A673 (cell line): ENCODE measurements around the gene RYR1.

ENCODE experiments used
- EZH2 ChIP-seq: fragments of 200-600 bp; sonication (generic); IDR thresholded peaks from 2 replicates; pipeline ENCODE4 v1.6.1; 2017; ENCODE audit warnings: borderline replicate concordance, low read depth, mild to moderate bottlenecking, mixed read lengths, antibody characterized with exemption, low read length; ENCODE audit not compliant: poor library complexity, severe bottlenecking
- TF ChIP-seq, protein P1 (sequence below): fragments of 300-800, 200-600 bp; sonication (generic); conservative IDR thresholded peaks from 2 replicates; pipeline ENCODE4 v1.5.1; 2017; ENCODE audit warnings: low read depth, mild to moderate bottlenecking, antibody characterized with exemption, low read length, moderate library complexity, mixed read lengths

DNA sequence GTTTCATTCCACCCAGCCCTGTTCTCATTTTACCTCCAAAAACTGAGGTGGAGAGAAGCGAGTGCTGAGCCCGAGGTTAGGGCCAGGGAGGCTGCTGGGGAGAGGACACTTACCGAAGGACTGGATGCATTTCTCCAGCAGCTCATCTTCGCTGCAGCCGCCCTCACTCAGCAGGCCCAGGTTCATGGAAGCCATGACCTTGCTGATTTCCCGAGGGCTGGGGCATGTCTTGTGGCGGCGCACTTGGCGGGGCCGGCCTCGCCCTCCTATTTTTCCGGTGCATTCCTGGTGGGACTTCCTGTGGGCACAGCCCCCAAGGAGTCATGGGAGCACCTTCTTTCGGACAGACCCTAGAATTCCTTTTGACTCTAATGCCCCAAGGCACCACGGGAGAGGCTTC is 11.6 kb upstream of the RYR1 start:
- TF ChIP-seq, protein P1, sequence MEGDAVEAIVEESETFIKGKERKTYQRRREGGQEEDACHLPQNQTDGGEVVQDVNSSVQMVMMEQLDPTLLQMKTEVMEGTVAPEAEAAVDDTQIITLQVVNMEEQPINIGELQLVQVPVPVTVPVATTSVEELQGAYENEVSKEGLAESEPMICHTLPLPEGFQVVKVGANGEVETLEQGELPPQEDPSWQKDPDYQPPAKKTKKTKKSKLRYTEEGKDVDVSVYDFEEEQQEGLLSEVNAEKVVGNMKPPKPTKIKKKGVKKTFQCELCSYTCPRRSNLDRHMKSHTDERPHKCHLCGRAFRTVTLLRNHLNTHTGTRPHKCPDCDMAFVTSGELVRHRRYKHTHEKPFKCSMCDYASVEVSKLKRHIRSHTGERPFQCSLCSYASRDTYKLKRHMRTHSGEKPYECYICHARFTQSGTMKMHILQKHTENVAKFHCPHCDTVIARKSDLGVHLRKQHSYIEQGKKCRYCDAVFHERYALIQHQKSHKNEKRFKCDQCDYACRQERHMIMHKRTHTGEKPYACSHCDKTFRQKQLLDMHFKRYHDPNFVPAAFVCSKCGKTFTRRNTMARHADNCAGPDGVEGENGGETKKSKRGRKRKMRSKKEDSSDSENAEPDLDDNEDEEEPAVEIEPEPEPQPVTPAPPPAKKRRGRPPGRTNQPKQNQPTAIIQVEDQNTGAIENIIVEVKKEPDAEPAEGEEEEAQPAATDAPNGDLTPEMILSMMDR, result no peak
- TF ChIP-seq EZH2, result no peak
